ENCODE measurements around the gene IL3RA. TPM values are rescaled to one million over a fixed set of nuclear protein-coding genes. Genes with fewer than 3 reads are reported as not detected.

Gene IL3RA
- total and polyA plus RNA-seq, 4 donors: 0.33 to 1.7 (median 1.0) TPM

- H3K27me3 ChIP-seq (ENCODE audit: control insufficient read depth in 4 of 4, insufficient read depth in 4 of 4, low read length in 3 of 4): no peaks in the 10 kb centered on the region
- no peak overlapping the region for H3K4me3 ChIP-seq (ENCODE audit: low read depth in 1 of 3, low read length in 3 of 3)
- no peak overlapping the region for H3K27ac ChIP-seq (ENCODE audit: low read depth in 1 of 2, low read length in 2 of 2)
- peaks cover 0 to 3% (median 0%) of the 10 kb centered on the region in 4 donors for H3K9me3 ChIP-seq (ENCODE audit: control insufficient read depth in 4 of 4, low read length in 3 of 4)
- WGBS: 57% methylated on average over 15 of the region's 15 CpGs
- TF ChIP-seq JUND (IDR thresholded peaks at IDR 0.05) (no peak), YY1 (IDR thresholded peaks at IDR 0.05) (no peak), NR2F2 (IDR thresholded peaks at IDR 0.05) (no peak), RXRA (IDR thresholded peaks at IDR 0.05) (no peak), ZBTB33 (IDR thresholded peaks at IDR 0.05) (no peak), SP1 (IDR thresholded peaks at IDR 0.05) (no peak), HNF4A (conservative IDR thresholded peaks at IDR 0.05) (no peak), MAX (IDR thresholded peaks at IDR 0.05) (no peak)
- H3K4me1 ChIP-seq (ENCODE audit: control insufficient read depth in 4 of 4, insufficient read depth in 4 of 4, low read length in 3 of 4): no peaks in the 10 kb centered on the region
- DNase-seq (ENCODE audit: low spot score): no peak
- no peaks in the 10 kb centered on the region for H3K36me3 ChIP-seq (ENCODE audit: control insufficient read depth in 4 of 4, insufficient read depth in 3 of 4, low read depth in 1 of 4, low read length in 3 of 4)
- H3K9ac ChIP-seq (ENCODE audit: low read depth in 1 of 2, low read length in 2 of 2): no peak overlapping the region
Observed at GRCh38 chrX:1300449-1300848, 36.1 kb upstream of the IL3RA start.

GRCh38 chrX:1305411-1305810, 31.2 kb upstream of the IL3RA start:
- TF ChIP-seq RAD21 (IDR thresholded peaks at IDR 0.05) (no peak), FOXA2 (IDR thresholded peaks at IDR 0.05) (no peak), HNF4A (conservative IDR thresholded peaks at IDR 0.05) (no peak), GABPA (IDR thresholded peaks at IDR 0.05 in 1 of 2, conservative IDR thresholded peaks at IDR 0.05 in 1 of 2) (no peak), EGR1 (IDR thresholded peaks at IDR 0.05; ENCODE audit: low read depth in 2 of 2) (no peak), FOXA1 (IDR thresholded peaks at IDR 0.05) (no peak), JUND (IDR thresholded peaks at IDR 0.05) (no peak), ATF3 (IDR thresholded peaks at IDR 0.05) (no peak), YY1 (IDR thresholded peaks at IDR 0.05) (no peak), HNF4G (IDR thresholded peaks at IDR 0.05) (no peak), RXRA (IDR thresholded peaks at IDR 0.05) (no peak), TAF1 (conservative IDR thresholded peaks at IDR 0.05) (no peak), SP1 (IDR thresholded peaks at IDR 0.05) (no peak), MAX (IDR thresholded peaks at IDR 0.05) (no peak), NR2F2 (IDR thresholded peaks at IDR 0.05) (no peak), ZBTB33 (IDR thresholded peaks at IDR 0.05) (no peak)
- TF ChIP-seq, protein P1, sequence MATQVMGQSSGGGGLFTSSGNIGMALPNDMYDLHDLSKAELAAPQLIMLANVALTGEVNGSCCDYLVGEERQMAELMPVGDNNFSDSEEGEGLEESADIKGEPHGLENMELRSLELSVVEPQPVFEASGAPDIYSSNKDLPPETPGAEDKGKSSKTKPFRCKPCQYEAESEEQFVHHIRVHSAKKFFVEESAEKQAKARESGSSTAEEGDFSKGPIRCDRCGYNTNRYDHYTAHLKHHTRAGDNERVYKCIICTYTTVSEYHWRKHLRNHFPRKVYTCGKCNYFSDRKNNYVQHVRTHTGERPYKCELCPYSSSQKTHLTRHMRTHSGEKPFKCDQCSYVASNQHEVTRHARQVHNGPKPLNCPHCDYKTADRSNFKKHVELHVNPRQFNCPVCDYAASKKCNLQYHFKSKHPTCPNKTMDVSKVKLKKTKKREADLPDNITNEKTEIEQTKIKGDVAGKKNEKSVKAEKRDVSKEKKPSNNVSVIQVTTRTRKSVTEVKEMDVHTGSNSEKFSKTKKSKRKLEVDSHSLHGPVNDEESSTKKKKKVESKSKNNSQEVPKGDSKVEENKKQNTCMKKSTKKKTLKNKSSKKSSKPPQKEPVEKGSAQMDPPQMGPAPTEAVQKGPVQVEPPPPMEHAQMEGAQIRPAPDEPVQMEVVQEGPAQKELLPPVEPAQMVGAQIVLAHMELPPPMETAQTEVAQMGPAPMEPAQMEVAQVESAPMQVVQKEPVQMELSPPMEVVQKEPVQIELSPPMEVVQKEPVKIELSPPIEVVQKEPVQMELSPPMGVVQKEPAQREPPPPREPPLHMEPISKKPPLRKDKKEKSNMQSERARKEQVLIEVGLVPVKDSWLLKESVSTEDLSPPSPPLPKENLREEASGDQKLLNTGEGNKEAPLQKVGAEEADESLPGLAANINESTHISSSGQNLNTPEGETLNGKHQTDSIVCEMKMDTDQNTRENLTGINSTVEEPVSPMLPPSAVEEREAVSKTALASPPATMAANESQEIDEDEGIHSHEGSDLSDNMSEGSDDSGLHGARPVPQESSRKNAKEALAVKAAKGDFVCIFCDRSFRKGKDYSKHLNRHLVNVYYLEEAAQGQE (IDR thresholded peaks at IDR 0.05): no peak
- TF ChIP-seq, protein P2, sequence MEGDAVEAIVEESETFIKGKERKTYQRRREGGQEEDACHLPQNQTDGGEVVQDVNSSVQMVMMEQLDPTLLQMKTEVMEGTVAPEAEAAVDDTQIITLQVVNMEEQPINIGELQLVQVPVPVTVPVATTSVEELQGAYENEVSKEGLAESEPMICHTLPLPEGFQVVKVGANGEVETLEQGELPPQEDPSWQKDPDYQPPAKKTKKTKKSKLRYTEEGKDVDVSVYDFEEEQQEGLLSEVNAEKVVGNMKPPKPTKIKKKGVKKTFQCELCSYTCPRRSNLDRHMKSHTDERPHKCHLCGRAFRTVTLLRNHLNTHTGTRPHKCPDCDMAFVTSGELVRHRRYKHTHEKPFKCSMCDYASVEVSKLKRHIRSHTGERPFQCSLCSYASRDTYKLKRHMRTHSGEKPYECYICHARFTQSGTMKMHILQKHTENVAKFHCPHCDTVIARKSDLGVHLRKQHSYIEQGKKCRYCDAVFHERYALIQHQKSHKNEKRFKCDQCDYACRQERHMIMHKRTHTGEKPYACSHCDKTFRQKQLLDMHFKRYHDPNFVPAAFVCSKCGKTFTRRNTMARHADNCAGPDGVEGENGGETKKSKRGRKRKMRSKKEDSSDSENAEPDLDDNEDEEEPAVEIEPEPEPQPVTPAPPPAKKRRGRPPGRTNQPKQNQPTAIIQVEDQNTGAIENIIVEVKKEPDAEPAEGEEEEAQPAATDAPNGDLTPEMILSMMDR (IDR thresholded peaks at IDR 0.05; ENCODE audit: low read depth, low read length, missing input control): no peak
- Histone ChIP-seq H3K4me3 (ENCODE audit: low read depth in 1 of 3, low read length in 3 of 3) (no peak overlapping the region), H3K36me3 (ENCODE audit: control insufficient read depth in 4 of 4, insufficient read depth in 3 of 4, low read depth in 1 of 4, low read length in 3 of 4) (no peaks in the 10 kb centered on the region), H3K4me1 (ENCODE audit: control insufficient read depth in 4 of 4, insufficient read depth in 4 of 4, low read length in 3 of 4) (no peaks in the 10 kb centered on the region), H3K27me3 (ENCODE audit: control insufficient read depth in 4 of 4, insufficient read depth in 4 of 4, low read length in 3 of 4) (no peaks in the 10 kb centered on the region), H3K27ac (ENCODE audit: low read depth in 1 of 2, low read length in 2 of 2) (no peak overlapping the region), H3K9me3 (ENCODE audit: control insufficient read depth in 4 of 4, low read length in 3 of 4) (no peaks in the 10 kb centered on the region), H3K9ac (ENCODE audit: low read depth in 1 of 2, low read length in 2 of 2) (no peak overlapping the region)
- DNase-seq (ENCODE audit: low spot score): no peak
- WGBS: 91% methylated on average over 14 of the region's 14 CpGs
